Osteoblast (primary cell): ENCODE data around the gene CNPY1. TPM values are rescaled to one million over a fixed set of nuclear protein-coding genes. Genes with fewer than 3 reads are reported as not detected.
A peak's percentile ranks its signal among the peaks of the same experiment; 100 is the strongest.

ENCODE experiments used
- DNase-seq: peaks from one replicate; pipeline ENCODE4 v3.0.0; 2011; ENCODE audit warnings: low spot score, mixed read lengths; ENCODE audit not compliant: insufficient read length; ENCODE audit errors: missing footprints
- H2AFZ ChIP-seq: 2 replicates; pipeline ENCODE4 v1.6.0; 2011; ENCODE audit warnings: mild to moderate bottlenecking, low read length
- H3K27ac ChIP-seq: 2 replicates; pipeline ENCODE4 v1.5.1; 2011; ENCODE audit warnings: mild to moderate bottlenecking, low read depth, low read length, moderate library complexity
- H3K27me3 ChIP-seq: 2 replicates; pipeline ENCODE4 v1.6.0; 2012; ENCODE audit warnings: mild to moderate bottlenecking, control low read depth, inconsistent platforms, low read length, moderate library complexity; ENCODE audit not compliant: insufficient read depth
- H3K36me3 ChIP-seq: 2 replicates; pipeline ENCODE4 v1.5.1; 2011; ENCODE audit warnings: mild to moderate bottlenecking, low read length, control low read depth, moderate library complexity; ENCODE audit not compliant: insufficient read depth
- H3K4me1 ChIP-seq: 2 replicates; pipeline ENCODE4 v1.5.1; 2011; ENCODE audit warnings: mild to moderate bottlenecking, low read length, control low read depth, moderate library complexity; ENCODE audit not compliant: insufficient read depth
- H3K4me2 ChIP-seq: 2 replicates; pipeline ENCODE4 v1.6.0; 2011; ENCODE audit warnings: mild to moderate bottlenecking, low read length; ENCODE audit not compliant: insufficient read depth
- H3K4me3 ChIP-seq: fragments of 200-600 bp; sonication (generic); 3 replicates; pipeline ENCODE4 v1.5.1; 2012; ENCODE audit warnings: mild to moderate bottlenecking, low read length, inconsistent platforms; ENCODE audit not compliant: insufficient read depth
- H3K79me2 ChIP-seq: 2 replicates; pipeline ENCODE4 v1.6.0; 2012; ENCODE audit warnings: mild to moderate bottlenecking, low read length, control low read depth, inconsistent platforms; ENCODE audit not compliant: insufficient read depth
- H3K9me3 ChIP-seq: 2 replicates; pipeline ENCODE4 v1.5.1; 2011; ENCODE audit warnings: low read depth, low read length, control low read depth
- H4K20me1 ChIP-seq: 2 replicates; pipeline ENCODE4 v1.6.0; 2012; ENCODE audit warnings: mild to moderate bottlenecking, low read length, control low read depth; ENCODE audit not compliant: insufficient read depth
- CTCF ChIP-seq: IDR thresholded peaks from 2 replicates; pipeline ENCODE4 v1.5.1; 2011; ENCODE audit warnings: mild to moderate bottlenecking, low read depth, low read length, moderate library complexity; ENCODE audit errors: extremely low read depth
- total RNA-seq: library from RNA; depleted of rRNA; stranded (reverse); fragments of >200 nt; gene quantifications from 2 replicates; pipeline ENCODE4 v1.2.3, GENCODE V29; 2012

CNPY1 gene
- total RNA-seq, 1 donor = not detected

- Histone ChIP-seq H2AFZ (no peak overlapping the region), H3K4me3 (no peak overlapping the region), H3K27me3 (peaks cover 4% of the 10 kb centered on the region), H4K20me1 (no peaks in the 10 kb centered on the region), H3K4me2 (no peak overlapping the region), H3K9me3 (no peaks in the 10 kb centered on the region), H3K4me1 (no peaks in the 10 kb centered on the region), H3K79me2 (no peaks in the 10 kb centered on the region), H3K36me3 (no peaks in the 10 kb centered on the region), H3K27ac (no peak overlapping the region)
- no peak for TF ChIP-seq CTCF
- peak; percentile 57 for DNase-seq
These were observed 2.4 kb downstream of the CNPY1 start for GRCh38 chr7:155543926-155544325.

- Histone ChIP-seq H3K79me2 (no peaks in the 10 kb centered on the region), H3K9me3 (no peaks in the 10 kb centered on the region), H3K4me1 (no peaks in the 10 kb centered on the region), H3K27me3 (peaks cover 4% of the 10 kb centered on the region), H3K4me2 (no peak overlapping the region), H4K20me1 (no peaks in the 10 kb centered on the region), H3K36me3 (no peaks in the 10 kb centered on the region), H2AFZ (no peak overlapping the region), H3K4me3 (no peak overlapping the region), H3K27ac (no peak overlapping the region)
- TF ChIP-seq CTCF = no peak
- DNase-seq = peak; percentile 69
These were observed 3.1 kb downstream of the CNPY1 start for GRCh38 chr7:155543011-155543876.

- Histone ChIP-seq H3K4me2 (no peak overlapping the region), H3K4me3 (no peak overlapping the region), H2AFZ (no peak overlapping the region), H3K9me3 (no peaks in the 10 kb centered on the region), H3K79me2 (no peaks in the 10 kb centered on the region), H3K36me3 (no peaks in the 10 kb centered on the region), H3K4me1 (no peaks in the 10 kb centered on the region), H3K27ac (no peak overlapping the region), H3K27me3 (peaks cover 4% of the 10 kb centered on the region), H4K20me1 (no peaks in the 10 kb centered on the region)
- DNase-seq = peak; percentile 80
- TF ChIP-seq CTCF = no peak
These were observed 4.2 kb downstream of the CNPY1 start for GRCh38 chr7:155541986-155542675.

- Histone ChIP-seq H3K4me2 (no peak overlapping the region), H4K20me1 (no peaks in the 10 kb centered on the region), H3K36me3 (no peaks in the 10 kb centered on the region), H3K79me2 (no peaks in the 10 kb centered on the region), H3K27me3 (peaks cover 4% of the 10 kb centered on the region), H3K4me3 (no peak overlapping the region), H3K9me3 (no peaks in the 10 kb centered on the region), H3K27ac (no peak overlapping the region), H2AFZ (no peak overlapping the region), H3K4me1 (no peaks in the 10 kb centered on the region)
- no peak for TF ChIP-seq CTCF
- peak; percentile 58 for DNase-seq
These were observed 5.8 kb downstream of the CNPY1 start for GRCh38 chr7:155540553-155540952.
